Measurements from ENCODE around the gene HIRA.

The HIRA gene

GRCh38 chr22:19422440-19423301 lies 8.9 kb downstream of the HIRA start:
- Mint-ChIP-seq H3K27ac (no peak overlapping the region), H3K27me3 (ENCODE audit: low read depth) (no peaks in the 10 kb centered on the region), H3K36me3 (ENCODE audit: low read depth) (peaks cover 8% of the 10 kb centered on the region), H3K4me3 (no peak overlapping the region), H3K9me3 (no peaks in the 10 kb centered on the region), H3K4me1 (peaks cover 15% of the 10 kb centered on the region)
- TF ChIP-seq CTCF (IDR thresholded peaks at IDR 0.05; ENCODE audit: unreplicated experiment in 3 of 3): no peak

- TF ChIP-seq CTCF (IDR thresholded peaks at IDR 0.05; ENCODE audit: unreplicated experiment in 3 of 3): no peak
- no peak overlapping the region for H3K4me3 Mint-ChIP-seq
- no peak overlapping the region for H3K27ac Mint-ChIP-seq
- H3K4me1 Mint-ChIP-seq: peaks cover 15% of the 10 kb centered on the region
- no peaks in the 10 kb centered on the region for H3K27me3 Mint-ChIP-seq (ENCODE audit: low read depth)
- peaks cover 4% of the 10 kb centered on the region for H3K9me3 Mint-ChIP-seq
- H3K36me3 Mint-ChIP-seq (ENCODE audit: low read depth): peaks cover 23% of the 10 kb centered on the region
Measured at GRCh38 chr22:19420321-19420720, 11.2 kb downstream of the HIRA start.

- TF ChIP-seq CTCF (IDR thresholded peaks at IDR 0.05; ENCODE audit: unreplicated experiment in 3 of 3): no peak
- H3K4me3 Mint-ChIP-seq: no peak overlapping the region
- H3K36me3 Mint-ChIP-seq (ENCODE audit: low read depth): peaks cover 23% of the 10 kb centered on the region
- no peaks in the 10 kb centered on the region for H3K27me3 Mint-ChIP-seq (ENCODE audit: low read depth)
- no peak overlapping the region for H3K27ac Mint-ChIP-seq
- H3K9me3 Mint-ChIP-seq: peaks cover 4% of the 10 kb centered on the region
- peaks cover 15% of the 10 kb centered on the region for H3K4me1 Mint-ChIP-seq
Measured at GRCh38 chr22:19419464-19420178, 11.9 kb downstream of the HIRA start.

GRCh38 chr22:19419086-19419463 lies 12.5 kb downstream of the HIRA start:
- Mint-ChIP-seq H3K9me3 (peaks cover 4% of the 10 kb centered on the region), H3K4me1 (peaks cover 15% of the 10 kb centered on the region), H3K27ac (no peak overlapping the region), H3K36me3 (ENCODE audit: low read depth) (peaks cover 23% of the 10 kb centered on the region), H3K4me3 (no peak overlapping the region), H3K27me3 (ENCODE audit: low read depth) (no peaks in the 10 kb centered on the region)
- no peak for TF ChIP-seq CTCF (IDR thresholded peaks at IDR 0.05; ENCODE audit: unreplicated experiment in 3 of 3)

GRCh38 chr22:19412923-19413322 lies 18.6 kb downstream of the HIRA start:
- no peak for TF ChIP-seq CTCF (IDR thresholded peaks at IDR 0.05; ENCODE audit: unreplicated experiment in 3 of 3)
- Mint-ChIP-seq H3K27ac (no peak overlapping the region), H3K36me3 (ENCODE audit: low read depth) (peaks cover 28% of the 10 kb centered on the region), H3K4me3 (no peak overlapping the region), H3K9me3 (peaks cover 4% of the 10 kb centered on the region), H3K4me1 (no peaks in the 10 kb centered on the region), H3K27me3 (ENCODE audit: low read depth) (no peaks in the 10 kb centered on the region)
